Tibial artery (tissue), 4 donors: ENCODE data around the gene FOXL2.

Experiments used
- DNase-seq, 2 donors: peaks; one replicate each; pipeline ENCODE4 v3.0.0-alpha.2; 2019
- H3K27ac ChIP-seq, 2 donors: fragments of 200-600 bp; sonication (generic) in 1 of 2; 1 replicate in 1 of 2; 2 replicates in 1 of 2; pipeline ENCODE4 v1.5.1; 2018 to 2019; ENCODE audit warnings: mild to moderate bottlenecking in 1 of 2
- H3K27me3 ChIP-seq, 2 donors: fragments of 200-600 bp; sonication (generic) in 1 of 2; one replicate each; pipeline versions ENCODE4 v1.5.1 to v1.6.0; 2016 to 2019
- H3K36me3 ChIP-seq, 3 donors: fragments of 200-600 bp; sonication (generic) in 2 of 3; one replicate each; pipeline ENCODE4 v1.5.1; 2016 to 2019; ENCODE audit warnings: mild to moderate bottlenecking in 2 of 3
- H3K4me1 ChIP-seq, 4 donors: fragments of 200-600 bp; sonication (generic) in 2 of 4; 1 replicate in 3 of 4; 2 replicates in 1 of 4; pipeline ENCODE4 v1.5.1; 2016 to 2019
- H3K4me3 ChIP-seq, 2 donors: fragments of 200-600 bp; sonication (generic) in 1 of 2; 1 replicate in 1 of 2; 2 replicates in 1 of 2; pipeline ENCODE4 v1.5.1; 2018 to 2019; ENCODE audit warnings: mild to moderate bottlenecking in 2 of 2
- H3K9me3 ChIP-seq, 3 donors: fragments of 200-600 bp; sonication (generic) in 1 of 3; one replicate each; pipeline ENCODE4 v1.5.1; 2016 to 2019
- CTCF ChIP-seq, 2 experiments: fragments of 200-600 bp in 1 of 2; fragments of 450-650 bp in 1 of 2; IDR thresholded peaks; one replicate each; pipeline ENCODE4 v1.5.1; 2017 to 2019; ENCODE audit warnings: antibody characterized with exemption in 2 of 2, mild to moderate bottlenecking in 1 of 2, moderate library complexity in 1 of 2
- intact Hi-C: fragments of 100-400 bp; cut with DNase I; formaldehyde crosslinking; loops from one replicate; pipeline ENCODE4 v1.15.0; 2023; ENCODE audit warnings: low total_unique reads

The FOXL2 gene

GRCh38 chr3:138899351-138899991 lies 47.5 kb downstream of the FOXL2 start:
- peaks cover 0 to 6% (median 3%) of the 10 kb centered on the region in 4 donors for H3K4me1 ChIP-seq
- TF ChIP-seq CTCF (IDR thresholded peaks at IDR 0.05) = no peak
- no peaks in the 10 kb centered on the region for H3K36me3 ChIP-seq
- intact Hi-C loops = no loop called here
- H3K4me3 ChIP-seq = no peak overlapping the region
- no peak for DNase-seq
- no peaks in the 10 kb centered on the region for H3K27me3 ChIP-seq
- no peaks in the 10 kb centered on the region for H3K9me3 ChIP-seq
- no peak overlapping the region for H3K27ac ChIP-seq

GRCh38 chr3:138898708-138899107 lies 48.2 kb downstream of the FOXL2 start:
- H3K27ac ChIP-seq = no peak overlapping the region
- H3K27me3 ChIP-seq = no peaks in the 10 kb centered on the region
- intact Hi-C loops = no loop called here
- no peaks in the 10 kb centered on the region for H3K36me3 ChIP-seq
- no peak overlapping the region for H3K4me3 ChIP-seq
- H3K9me3 ChIP-seq = no peaks in the 10 kb centered on the region
- DNase-seq = no peak
- peaks cover 0 to 6% (median 3%) of the 10 kb centered on the region in 4 donors for H3K4me1 ChIP-seq
- no peak for TF ChIP-seq CTCF (IDR thresholded peaks at IDR 0.05)

GRCh38 chr3:138898301-138898700 lies 48.6 kb downstream of the FOXL2 start:
- no peak overlapping the region for H3K27ac ChIP-seq

More at GRCh38 chr3:138898301-138898700, 48.6 kb downstream of the FOXL2 start:
- Histone ChIP-seq H3K36me3 (no peaks in the 10 kb centered on the region), H3K4me3 (no peak overlapping the region), H3K4me1 (peaks cover 0 to 6% (median 3%) of the 10 kb centered on the region in 4 donors), H3K27me3 (no peaks in the 10 kb centered on the region), H3K9me3 (no peaks in the 10 kb centered on the region)
- DNase-seq = no peak
- TF ChIP-seq CTCF (IDR thresholded peaks at IDR 0.05) = no peak
- intact Hi-C loops = no loop called here
